A673 (cell line): ENCODE results near the gene CHGA.

ENCODE experiments used
- EZH2 ChIP-seq: fragments of 200-600 bp; sonication (generic); IDR thresholded peaks from 2 replicates; pipeline ENCODE4 v1.6.1; 2017; ENCODE audit warnings: borderline replicate concordance, low read depth, mild to moderate bottlenecking, mixed read lengths, antibody characterized with exemption, low read length; ENCODE audit not compliant: poor library complexity, severe bottlenecking
- TF ChIP-seq, protein P1 (sequence below): fragments of 300-800, 200-600 bp; sonication (generic); conservative IDR thresholded peaks from 2 replicates; pipeline ENCODE4 v1.5.1; 2017; ENCODE audit warnings: low read depth, mild to moderate bottlenecking, antibody characterized with exemption, low read length, moderate library complexity, mixed read lengths

DNA sequence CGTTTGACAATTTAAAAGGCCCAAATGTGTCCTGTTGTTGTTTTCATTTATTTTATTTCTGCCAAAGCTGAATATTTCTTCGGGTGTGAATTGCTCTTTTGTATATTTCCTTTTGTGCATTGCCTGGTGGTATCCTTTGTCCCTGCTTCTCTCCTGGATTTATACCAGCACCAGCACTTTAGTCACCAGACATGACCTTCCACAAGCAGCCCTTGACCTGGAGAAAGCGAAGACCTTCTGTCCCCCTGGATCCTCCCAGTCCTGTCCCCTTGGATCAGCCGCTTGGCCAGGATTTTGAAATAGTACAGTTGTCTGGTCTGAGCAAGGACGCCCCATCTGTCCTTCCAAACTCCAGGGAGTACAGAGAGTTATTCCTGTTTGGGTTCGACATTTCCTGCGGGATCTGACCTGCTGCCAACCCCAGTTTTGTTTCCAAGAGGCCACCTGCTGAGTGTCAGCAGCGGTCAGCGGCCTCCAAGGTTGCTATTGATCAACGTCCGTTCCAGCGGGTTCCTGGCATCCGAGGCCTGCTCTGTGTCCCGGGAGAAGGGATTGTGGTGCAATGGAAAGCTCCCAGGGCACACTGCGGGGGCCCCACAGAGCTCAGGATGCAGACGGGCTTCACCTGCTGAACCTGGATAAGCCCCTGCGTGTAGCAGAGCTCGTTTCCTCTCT lies 45.1 kb upstream of the CHGA start:
- TF ChIP-seq, protein P1, sequence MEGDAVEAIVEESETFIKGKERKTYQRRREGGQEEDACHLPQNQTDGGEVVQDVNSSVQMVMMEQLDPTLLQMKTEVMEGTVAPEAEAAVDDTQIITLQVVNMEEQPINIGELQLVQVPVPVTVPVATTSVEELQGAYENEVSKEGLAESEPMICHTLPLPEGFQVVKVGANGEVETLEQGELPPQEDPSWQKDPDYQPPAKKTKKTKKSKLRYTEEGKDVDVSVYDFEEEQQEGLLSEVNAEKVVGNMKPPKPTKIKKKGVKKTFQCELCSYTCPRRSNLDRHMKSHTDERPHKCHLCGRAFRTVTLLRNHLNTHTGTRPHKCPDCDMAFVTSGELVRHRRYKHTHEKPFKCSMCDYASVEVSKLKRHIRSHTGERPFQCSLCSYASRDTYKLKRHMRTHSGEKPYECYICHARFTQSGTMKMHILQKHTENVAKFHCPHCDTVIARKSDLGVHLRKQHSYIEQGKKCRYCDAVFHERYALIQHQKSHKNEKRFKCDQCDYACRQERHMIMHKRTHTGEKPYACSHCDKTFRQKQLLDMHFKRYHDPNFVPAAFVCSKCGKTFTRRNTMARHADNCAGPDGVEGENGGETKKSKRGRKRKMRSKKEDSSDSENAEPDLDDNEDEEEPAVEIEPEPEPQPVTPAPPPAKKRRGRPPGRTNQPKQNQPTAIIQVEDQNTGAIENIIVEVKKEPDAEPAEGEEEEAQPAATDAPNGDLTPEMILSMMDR = no peak
- TF ChIP-seq EZH2 = no peak
